ENCODE results near the gene RTL10.

The RTL10 gene

GRCh38 chr22:19879643-19879991 is 24.9 kb upstream of the RTL10 start:
- Histone ChIP-seq H3K27me3 (ENCODE audit: low read length) (no peaks in the 10 kb centered on the region), H3K9me3 (ENCODE audit: insufficient read depth, low read length) (no peaks in the 10 kb centered on the region), H3F3A (ENCODE audit: insufficient read depth) (no peaks in the 10 kb centered on the region), H3K4me2 (ENCODE audit: low read depth, low read length, poor library complexity, severe bottlenecking) (no peak overlapping the region), H3K4me3 (ENCODE audit: insufficient read depth, low read length, poor library complexity, severe bottlenecking) (no peak overlapping the region), H3K79me2 (ENCODE audit: insufficient read depth, low read length) (no peaks in the 10 kb centered on the region), H2AFZ (ENCODE audit: low read depth, low read length, severe bottlenecking) (no peak overlapping the region), H3K9me2 (replicated peaks; ENCODE audit: insufficient read depth, low read length) (no peaks in the 10 kb centered on the region), H4K20me1 (ENCODE audit: low read depth, low read length) (no peaks in the 10 kb centered on the region), H3K36me3 (ENCODE audit: low read length) (no peaks in the 10 kb centered on the region), H3K9ac (ENCODE audit: low read length) (no peak overlapping the region), H3K27ac (ENCODE audit: low read depth, low read length) (no peak overlapping the region)
- no peak for TF ChIP-seq EZH2phosphoT487 (conservative IDR thresholded peaks at IDR 0.05; ENCODE audit: low read length)

- TF ChIP-seq CTCF (IDR thresholded peaks at IDR 0.05; ENCODE audit: insufficient read depth, low read length, poor library complexity, severe bottlenecking) (no peak), EZH2phosphoT487 (conservative IDR thresholded peaks at IDR 0.05; ENCODE audit: low read length) (no peak)
- Histone ChIP-seq H3K27me3 (ENCODE audit: low read length) (no peaks in the 10 kb centered on the region), H3F3A (ENCODE audit: insufficient read depth) (no peaks in the 10 kb centered on the region), H4K20me1 (ENCODE audit: low read depth, low read length) (no peaks in the 10 kb centered on the region), H3K9ac (ENCODE audit: low read length) (no peak overlapping the region), H3K9me2 (replicated peaks; ENCODE audit: insufficient read depth, low read length) (no peaks in the 10 kb centered on the region), H3K4me2 (ENCODE audit: low read depth, low read length, poor library complexity, severe bottlenecking) (no peak overlapping the region), H3K36me3 (ENCODE audit: low read length) (no peaks in the 10 kb centered on the region), H3K9me3 (ENCODE audit: insufficient read depth, low read length) (no peaks in the 10 kb centered on the region), H3K4me3 (ENCODE audit: insufficient read depth, low read length, poor library complexity, severe bottlenecking) (no peak overlapping the region), H3K79me2 (ENCODE audit: insufficient read depth, low read length) (no peaks in the 10 kb centered on the region), H2AFZ (ENCODE audit: low read depth, low read length, severe bottlenecking) (no peak overlapping the region), H3K27ac (ENCODE audit: low read depth, low read length) (no peak overlapping the region)
These were observed 24.5 kb upstream of the RTL10 start for GRCh38 chr22:19879246-19879570.

DNA sequence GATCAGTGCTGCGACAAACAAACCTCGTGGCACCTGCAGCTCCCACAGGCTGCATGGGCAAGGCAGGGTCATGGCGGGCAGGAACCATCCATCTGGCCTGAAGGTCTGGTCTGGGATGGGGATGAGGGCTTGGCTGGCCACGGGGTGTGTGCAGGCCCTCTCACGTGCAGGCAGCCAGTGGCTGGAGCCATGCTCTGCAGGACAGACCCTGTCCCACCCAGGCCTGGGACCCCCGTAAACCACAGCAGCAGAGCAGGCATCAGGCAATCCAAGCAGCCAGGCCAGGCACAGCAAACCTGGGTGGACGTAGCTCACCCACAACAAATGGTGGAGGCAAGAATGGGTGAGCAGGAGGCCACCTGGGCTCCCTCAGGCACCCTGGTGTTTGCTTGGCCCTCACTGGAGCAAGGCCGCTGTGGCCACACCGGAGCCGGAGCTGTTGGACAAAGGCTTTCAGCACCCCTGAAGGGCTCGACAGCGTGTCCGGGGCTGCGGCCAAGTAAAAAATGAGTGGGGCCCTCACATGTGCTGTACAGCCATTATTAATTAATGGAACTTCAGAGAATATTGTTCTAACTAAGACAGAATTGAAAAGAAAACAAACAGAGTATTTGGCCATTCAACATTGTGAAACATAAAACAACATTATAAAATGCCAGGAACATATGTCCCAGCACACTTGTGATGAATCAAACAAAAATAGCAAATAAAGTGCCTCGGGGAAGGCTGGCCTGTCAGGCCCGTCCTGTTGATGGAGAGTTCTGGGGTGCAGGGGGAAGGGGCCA is 24.0 kb upstream of the RTL10 start:
- TF ChIP-seq CTCF (IDR thresholded peaks at IDR 0.05; ENCODE audit: insufficient read depth, low read length, poor library complexity, severe bottlenecking): no peak
- Histone ChIP-seq H3K36me3 (ENCODE audit: low read length) (no peaks in the 10 kb centered on the region), H4K20me1 (ENCODE audit: low read depth, low read length) (no peaks in the 10 kb centered on the region), H3K9me2 (replicated peaks; ENCODE audit: insufficient read depth, low read length) (no peaks in the 10 kb centered on the region), H3K79me2 (ENCODE audit: insufficient read depth, low read length) (no peaks in the 10 kb centered on the region), H3K9ac (ENCODE audit: low read length) (no peak overlapping the region), H3F3A (ENCODE audit: insufficient read depth) (no peaks in the 10 kb centered on the region), H3K27ac (ENCODE audit: low read depth, low read length) (no peak overlapping the region), H3K4me3 (ENCODE audit: insufficient read depth, low read length, poor library complexity, severe bottlenecking) (no peak overlapping the region), H3K9me3 (ENCODE audit: insufficient read depth, low read length) (no peaks in the 10 kb centered on the region), H3K4me2 (ENCODE audit: low read depth, low read length, poor library complexity, severe bottlenecking) (no peak overlapping the region), H2AFZ (ENCODE audit: low read depth, low read length, severe bottlenecking) (no peak overlapping the region), H3K27me3 (ENCODE audit: low read length) (no peaks in the 10 kb centered on the region)

DNA sequence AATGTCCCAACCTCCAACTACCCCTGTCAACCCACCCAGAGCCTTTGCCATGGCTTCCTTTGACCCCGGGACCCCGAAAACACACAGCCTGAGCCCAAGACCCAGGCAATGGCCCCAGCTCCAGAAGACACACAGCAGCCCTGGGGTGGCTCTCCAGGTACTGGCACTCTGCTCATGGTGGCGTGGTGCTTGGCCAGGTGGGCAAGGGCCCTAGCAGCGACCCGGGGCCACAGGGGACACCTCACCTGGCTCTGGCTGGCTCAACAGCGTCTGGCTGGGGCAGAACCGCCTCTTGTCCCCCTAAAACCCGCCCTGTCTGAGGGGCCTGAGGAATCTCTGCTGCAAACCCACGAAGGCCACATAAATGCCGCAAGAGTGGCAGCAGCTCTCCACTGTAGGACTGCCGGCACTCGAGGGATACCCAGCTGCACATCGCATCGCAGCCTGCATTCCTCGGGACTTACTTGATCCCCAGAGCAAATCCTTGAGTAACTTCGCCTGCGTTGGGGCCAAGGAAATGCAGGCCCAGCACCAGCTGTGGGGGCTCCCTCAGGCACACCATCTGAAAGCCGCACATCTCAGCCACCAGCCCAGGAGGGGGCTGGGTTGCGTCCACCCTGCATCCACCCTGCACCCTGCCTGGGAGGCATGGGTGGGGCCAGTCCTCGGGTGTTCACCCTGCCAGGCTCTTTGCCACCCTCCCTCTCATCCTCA is 23.1 kb upstream of the RTL10 start:
- no peak overlapping the region for H3K9ac ChIP-seq (ENCODE audit: low read length)
- H4K20me1 ChIP-seq (ENCODE audit: low read depth, low read length): no peaks in the 10 kb centered on the region
- H3K27me3 ChIP-seq (ENCODE audit: low read length): no peaks in the 10 kb centered on the region
- no peaks in the 10 kb centered on the region for H3F3A ChIP-seq (ENCODE audit: insufficient read depth)
- H3K9me2 ChIP-seq (replicated peaks; ENCODE audit: insufficient read depth, low read length): no peaks in the 10 kb centered on the region
- no peak overlapping the region for H3K4me2 ChIP-seq (ENCODE audit: low read depth, low read length, poor library complexity, severe bottlenecking)
- H3K9me3 ChIP-seq (ENCODE audit: insufficient read depth, low read length): no peaks in the 10 kb centered on the region
- H3K79me2 ChIP-seq (ENCODE audit: insufficient read depth, low read length): no peaks in the 10 kb centered on the region
- H3K27ac ChIP-seq (ENCODE audit: low read depth, low read length): no peak overlapping the region
- H3K36me3 ChIP-seq (ENCODE audit: low read length): no peaks in the 10 kb centered on the region
- TF ChIP-seq CTCF (IDR thresholded peaks at IDR 0.05; ENCODE audit: insufficient read depth, low read length, poor library complexity, severe bottlenecking) (no peak), EZH2phosphoT487 (conservative IDR thresholded peaks at IDR 0.05; ENCODE audit: low read length) (no peak)
- H2AFZ ChIP-seq (ENCODE audit: low read depth, low read length, severe bottlenecking): no peak overlapping the region
- H3K4me3 ChIP-seq (ENCODE audit: insufficient read depth, low read length, poor library complexity, severe bottlenecking): no peak overlapping the region
